Esophagus muscularis mucosa (tissue), 4 donors: ENCODE data around the gene CBFA2T3. TPM values are rescaled to one million over a fixed set of nuclear protein-coding genes. Genes with fewer than 3 reads are reported as not detected.

Experiments
- DNase-seq: peaks from one replicate; pipeline ENCODE4 v3.0.0-alpha.2; 2017; ENCODE audit errors: extremely low spot score
- H3K27ac ChIP-seq, 4 donors: fragments of 200-600 bp; sonication (generic); replicated peaks in 1 of 4; 1 replicate in 3 of 4; 2 replicates in 1 of 4; pipeline ENCODE4 v1.5.1; 2016 to 2019; ENCODE audit warnings: mild to moderate bottlenecking in 1 of 4
- H3K27me3 ChIP-seq, 4 donors: fragments of 200-600 bp; sonication (generic); one replicate each; pipeline versions ENCODE4 v1.5.1 to v1.6.0; 2016 to 2019
- H3K36me3 ChIP-seq, 4 donors: fragments of 200-600 bp; sonication (generic); one replicate each; pipeline ENCODE4 v1.5.1; 2016 to 2019
- H3K4me1 ChIP-seq, 4 donors: fragments of 200-600 bp; sonication (generic); one replicate each; pipeline ENCODE4 v1.5.1; 2016 to 2019
- H3K4me3 ChIP-seq, 4 donors: fragments of 200-600 bp; sonication (generic); 1 replicate in 2 of 4; 2 replicates in 2 of 4; pipeline ENCODE4 v1.5.1; 2016 to 2019; ENCODE audit warnings: mild to moderate bottlenecking in 4 of 4, moderate library complexity in 1 of 4
- H3K9me3 ChIP-seq, 4 donors: fragments of 200-600 bp; sonication (generic); 1 replicate in 3 of 4; 2 replicates in 1 of 4; pipeline ENCODE4 v1.5.1; 2016 to 2019
- EP300 ChIP-seq: sonication (generic); formaldehyde crosslinking; IDR thresholded peaks from one replicate; pipeline ENCODE4 v1.6.1; 2017; ENCODE audit warnings: antibody characterized with exemption
- POLR2A ChIP-seq: fragments of 450-650 bp; IDR thresholded peaks from one replicate; pipeline ENCODE4 v1.6.1; 2017; ENCODE audit warnings: antibody characterized with exemption, moderate library complexity, mild to moderate bottlenecking, low read depth
- POLR2AphosphoS5 ChIP-seq, 2 donors: sonication (generic); formaldehyde crosslinking; IDR thresholded peaks; one replicate each; pipeline ENCODE4 v1.6.1; 2017; ENCODE audit warnings: antibody characterized with exemption in 2 of 2
- WGBS: methylation state at CpG from one replicate; pipeline ENCODE4 v1.1.5; 2018; 5-methylcytosine and 5-hydroxymethylcytosine counted together
- intact Hi-C: fragments of 100-400 bp; cut with DNase I; formaldehyde crosslinking; loops from one replicate; pipeline ENCODE4 v1.15.1; 2023
- total RNA-seq, 4 donors: library from RNA; depleted of rRNA; stranded (reverse); fragments of >200 nt; gene quantifications; one replicate each; pipeline versions ENCODE4 v1.1.0 to v1.2.1, GENCODE V29; 2016
- TF ChIP-seq, protein P1 (sequence below), 3 experiments: fragments of 200-600 bp in 2 of 3; fragments of 450-650 bp in 1 of 3; sonication (generic) in 2 of 3; IDR thresholded peaks; one replicate each; pipeline ENCODE4 v1.5.1; 2017 to 2019; ENCODE audit warnings: antibody characterized with exemption in 3 of 3, mild to moderate bottlenecking in 2 of 3, moderate library complexity in 1 of 3

The CBFA2T3 gene
- total RNA-seq, 4 donors from 2014 or later, result 2.0 to 10.4 (median 3.5) TPM

DNA sequence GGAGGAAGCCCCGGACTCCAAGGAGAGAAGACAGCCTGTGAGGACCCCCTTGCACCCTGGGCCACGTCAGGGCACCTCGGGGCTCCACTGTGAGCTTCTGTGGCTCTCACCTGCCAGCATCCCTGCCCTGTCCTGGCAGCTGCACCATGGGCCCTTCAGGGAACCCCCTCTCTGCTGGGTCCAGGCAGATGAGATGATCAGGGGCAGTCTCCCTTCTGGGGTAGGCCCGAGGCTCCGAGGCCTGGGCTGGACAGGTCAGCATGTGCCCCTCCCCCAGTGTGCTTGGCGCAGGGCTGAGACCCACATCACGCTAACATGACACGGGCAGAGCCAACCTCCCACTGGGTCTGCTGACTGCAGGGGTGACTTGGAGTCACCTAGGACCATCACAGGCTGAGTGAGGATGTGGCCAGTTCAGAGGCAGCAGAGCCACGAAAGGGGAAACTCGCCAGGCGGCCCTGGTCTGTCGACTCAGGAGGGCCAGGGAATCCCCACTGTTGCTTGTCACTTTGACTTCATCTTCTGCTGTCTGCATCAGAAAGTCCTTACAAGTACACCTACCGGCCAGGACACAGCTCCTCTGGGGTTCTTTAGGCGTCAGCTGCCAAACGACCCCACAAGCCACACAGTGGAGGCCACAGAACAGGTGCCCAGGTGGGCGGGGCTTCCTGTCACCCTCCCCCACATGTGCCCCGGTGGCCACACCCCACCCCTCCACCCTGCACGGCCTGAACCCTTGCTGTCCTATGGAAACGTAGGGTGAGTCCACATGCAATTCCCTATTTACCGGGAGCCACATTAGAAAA is 122.5 kb downstream of the CBFA2T3 start:
- H3K4me3 ChIP-seq, result no peak overlapping the region
- no peaks in the 10 kb centered on the region for H3K27me3 ChIP-seq
- TF ChIP-seq, protein P1, sequence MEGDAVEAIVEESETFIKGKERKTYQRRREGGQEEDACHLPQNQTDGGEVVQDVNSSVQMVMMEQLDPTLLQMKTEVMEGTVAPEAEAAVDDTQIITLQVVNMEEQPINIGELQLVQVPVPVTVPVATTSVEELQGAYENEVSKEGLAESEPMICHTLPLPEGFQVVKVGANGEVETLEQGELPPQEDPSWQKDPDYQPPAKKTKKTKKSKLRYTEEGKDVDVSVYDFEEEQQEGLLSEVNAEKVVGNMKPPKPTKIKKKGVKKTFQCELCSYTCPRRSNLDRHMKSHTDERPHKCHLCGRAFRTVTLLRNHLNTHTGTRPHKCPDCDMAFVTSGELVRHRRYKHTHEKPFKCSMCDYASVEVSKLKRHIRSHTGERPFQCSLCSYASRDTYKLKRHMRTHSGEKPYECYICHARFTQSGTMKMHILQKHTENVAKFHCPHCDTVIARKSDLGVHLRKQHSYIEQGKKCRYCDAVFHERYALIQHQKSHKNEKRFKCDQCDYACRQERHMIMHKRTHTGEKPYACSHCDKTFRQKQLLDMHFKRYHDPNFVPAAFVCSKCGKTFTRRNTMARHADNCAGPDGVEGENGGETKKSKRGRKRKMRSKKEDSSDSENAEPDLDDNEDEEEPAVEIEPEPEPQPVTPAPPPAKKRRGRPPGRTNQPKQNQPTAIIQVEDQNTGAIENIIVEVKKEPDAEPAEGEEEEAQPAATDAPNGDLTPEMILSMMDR (IDR thresholded peaks at IDR 0.05), result no peak
- TF ChIP-seq POLR2AphosphoS5 (IDR thresholded peaks at IDR 0.05) (no peak), EP300 (no peak), POLR2A (no peak)
- H3K4me1 ChIP-seq, result peaks cover 23 to 49% (median 43%) of the 10 kb centered on the region in 4 donors
- intact Hi-C loops, result loop anchor here (5.0 kb wide), 1 partner anchor 107 kb away; no protein-coding TSS in a partner anchor
- H3K36me3 ChIP-seq, result peaks cover 4 to 42% (median 30%) of the 10 kb centered on the region in 4 donors
- no peak overlapping the region for H3K27ac ChIP-seq
- DNase-seq, result no peak
- WGBS, result 63% methylated on average over 17 of the region's 20 CpGs
- no peaks in the 10 kb centered on the region for H3K9me3 ChIP-seq

DNA sequence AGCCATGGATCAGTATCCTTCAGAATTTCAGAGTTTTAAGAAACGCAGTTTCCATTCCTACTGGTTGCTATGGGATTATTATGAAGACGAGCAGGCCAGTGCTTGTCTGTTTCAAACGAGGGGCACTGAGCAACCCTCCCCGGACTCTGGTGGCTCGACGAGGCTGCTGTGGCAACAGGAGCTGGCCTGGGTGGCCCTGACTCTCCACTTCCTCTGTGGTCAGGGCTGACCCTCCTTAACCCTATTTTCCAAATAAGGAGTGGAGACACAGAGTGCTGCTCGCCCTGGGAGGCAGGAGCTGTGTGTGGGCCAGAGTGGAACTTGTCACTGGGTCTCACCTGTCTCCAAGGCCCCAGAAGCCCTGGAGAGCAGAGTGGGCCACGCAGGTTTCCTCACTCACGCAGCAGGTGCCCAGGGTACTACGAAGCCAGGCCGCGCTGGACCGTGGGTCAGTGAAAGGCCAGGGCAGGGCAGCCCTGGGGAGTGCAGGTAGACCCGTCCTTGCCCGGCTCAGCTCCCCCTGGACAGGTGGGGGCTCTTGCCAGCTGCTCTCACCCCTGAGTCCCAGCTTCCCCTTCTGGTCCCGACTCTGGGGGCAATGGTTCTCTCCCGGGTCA is 123.6 kb downstream of the CBFA2T3 start:
- TF ChIP-seq EP300 (no peak), POLR2A (no peak), POLR2AphosphoS5 (IDR thresholded peaks at IDR 0.05) (no peak)
- TF ChIP-seq, protein P1 (IDR thresholded peaks at IDR 0.05), result no peak
- Histone ChIP-seq H3K9me3 (no peaks in the 10 kb centered on the region), H3K27me3 (no peaks in the 10 kb centered on the region), H3K27ac (no peak overlapping the region), H3K4me3 (no peak overlapping the region), H3K4me1 (peaks cover 20 to 42% (median 40%) of the 10 kb centered on the region in 4 donors), H3K36me3 (peaks cover 4 to 35% (median 24%) of the 10 kb centered on the region in 4 donors)
- DNase-seq, result no peak
- intact Hi-C loops, result no loop called here
- WGBS, result 54% methylated on average over 8 of the region's 17 CpGs

DNA sequence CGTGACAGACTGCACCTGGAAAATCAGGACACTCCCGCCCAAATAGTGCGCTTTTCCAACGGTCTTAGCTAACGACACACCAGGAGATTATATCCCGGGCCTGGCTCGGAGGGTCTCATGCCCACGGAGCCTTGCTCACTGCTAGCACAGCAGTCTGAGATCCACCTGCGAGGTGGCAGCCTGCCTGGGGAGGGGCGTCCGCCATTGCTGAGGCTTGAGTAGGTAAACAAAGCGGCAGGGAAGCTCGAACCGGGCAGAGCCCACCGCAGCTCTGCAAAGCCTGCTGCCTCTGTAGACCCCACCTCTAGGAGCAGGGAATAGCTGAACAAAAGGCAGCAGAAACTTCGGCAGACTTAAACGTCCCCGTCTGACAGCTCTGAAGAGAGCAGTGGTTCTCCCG is 125.4 kb downstream of the CBFA2T3 start:
- TF ChIP-seq EP300, result no peak
- TF ChIP-seq POLR2A, result no peak
- TF ChIP-seq, protein P1 (IDR thresholded peaks at IDR 0.05), result no peak
- TF ChIP-seq POLR2AphosphoS5 (IDR thresholded peaks at IDR 0.05), result no peak
- no peak for DNase-seq
- H3K4me3 ChIP-seq, result no peak overlapping the region
- intact Hi-C loops, result no loop called here
- H3K27me3 ChIP-seq, result no peaks in the 10 kb centered on the region
- peaks cover 7 to 47% (median 31%) of the 10 kb centered on the region in 4 donors for H3K36me3 ChIP-seq
- H3K27ac ChIP-seq, result no peak overlapping the region
- H3K4me1 ChIP-seq, result peaks cover 11 to 31% (median 29%) of the 10 kb centered on the region in 4 donors
- H3K9me3 ChIP-seq, result no peaks in the 10 kb centered on the region
- WGBS, result 94% methylated on average over 14 of the region's 19 CpGs

DNA sequence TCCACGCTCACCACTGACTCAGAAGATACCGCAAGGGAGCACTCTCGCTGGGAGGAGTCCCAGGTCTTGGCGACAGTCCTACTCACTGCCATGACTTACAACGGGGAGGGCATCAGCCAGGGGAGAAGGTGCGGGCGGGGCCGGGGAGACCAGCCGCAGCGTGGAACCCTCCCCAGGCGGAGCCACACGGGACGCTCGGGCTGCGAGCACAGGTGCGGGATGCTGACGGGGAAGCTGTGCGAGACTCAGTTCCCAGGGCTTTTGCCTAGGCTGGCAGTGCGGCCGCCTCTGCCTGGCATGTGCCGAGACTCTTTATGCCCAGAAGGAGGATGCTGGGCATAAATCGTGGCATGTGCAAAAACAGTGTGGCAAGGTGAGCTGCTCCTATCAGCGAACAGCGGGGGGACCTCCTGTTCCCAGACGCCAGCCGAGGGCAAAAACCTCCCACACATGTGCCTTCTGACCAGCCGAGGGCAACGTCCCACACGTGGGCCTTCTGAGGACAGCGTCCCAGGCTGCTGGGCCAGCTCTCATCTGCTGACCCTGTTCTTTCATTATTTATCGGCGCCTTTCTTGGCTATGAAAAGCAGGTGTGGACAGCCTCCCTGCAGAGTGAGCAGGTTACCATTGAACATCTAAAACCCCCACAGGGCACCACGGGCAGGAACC is 126.3 kb downstream of the CBFA2T3 start:
- no peak for DNase-seq
- Histone ChIP-seq H3K4me1 (peaks cover 4 to 23% (median 22%) of the 10 kb centered on the region in 4 donors), H3K27me3 (no peaks in the 10 kb centered on the region), H3K27ac (no peak overlapping the region), H3K4me3 (no peak overlapping the region), H3K36me3 (peaks cover 7 to 47% (median 31%) of the 10 kb centered on the region in 4 donors), H3K9me3 (no peaks in the 10 kb centered on the region)
- WGBS, result 91% methylated on average over 30 of the region's 33 CpGs
- TF ChIP-seq EP300 (no peak), POLR2AphosphoS5 (IDR thresholded peaks at IDR 0.05) (no peak), POLR2A (no peak)
- TF ChIP-seq, protein P1 (IDR thresholded peaks at IDR 0.05), result no peak
- intact Hi-C loops, result no loop called here
